Endothelial cell of umbilical vein (primary cell): ENCODE data around the gene CATSPERD. TPM values are rescaled to one million over a fixed set of nuclear protein-coding genes. Genes with fewer than 3 reads are reported as not detected.

Experiments used
- BruUV-seq: library from RNA; stranded (reverse); fragments of 400-500 nt; replicated peaks from 2 replicates; lab custom pipeline; 2021; lab: Mats Ljungman, UMichigan
- CTCF ChIA-PET: fragments of 300-600, 350-600 bp; sonication (Branson Sonifier 250); formaldehyde crosslinking; loops from one replicate; lab custom pipeline; 2021; ENCODE audit warnings: antibody characterized with exemption, inconsistent platforms; lab: Charles Lee
- POLR2A ChIA-PET: fragments of 300-600, 350-600 bp; sonication (Branson Sonifier 250); formaldehyde crosslinking; loops from one replicate; lab custom pipeline; 2021; ENCODE audit warnings: antibody characterized with exemption, inconsistent platforms; lab: Charles Lee
- DNase-seq: peaks from one replicate; pipeline ENCODE4 v3.0.0-alpha.2; 2011; ENCODE audit warnings: low read depth, low spot score
- FAIRE-seq: peaks from 2 replicates; lab custom pipeline; 2011; peaks lifted over from hg19 to GRCh38; lab: Jason Lieb, UNC
- H2AFZ ChIP-seq: 2 replicates; pipeline ENCODE4 v1.6.0; 2012; ENCODE audit warnings: low read depth, low read length, control low read depth, inconsistent platforms
- H3K27ac ChIP-seq: 2 replicates; pipeline ENCODE4 v1.5.1; 2011; ENCODE audit warnings: low read depth, mild to moderate bottlenecking, control low read depth, low read length, moderate library complexity; ENCODE audit not compliant: insufficient read depth
- H3K27me3 ChIP-seq, 2 experiments: 2 replicates each; pipeline versions ENCODE4 v1.6.0 to v1.6.1; 2011; ENCODE audit warnings: low read length in 2 of 2, mixed read lengths in 1 of 2; ENCODE audit not compliant: control insufficient read depth in 2 of 2, insufficient read depth in 2 of 2
- H3K36me3 ChIP-seq, 2 experiments: 2 replicates in 1 of 2; 3 replicates in 1 of 2; pipeline ENCODE4 v1.5.1; 2011; ENCODE audit warnings: low read length in 2 of 2, mild to moderate bottlenecking in 1 of 2, moderate library complexity in 1 of 2; ENCODE audit not compliant: control insufficient read depth in 2 of 2, insufficient read depth in 2 of 2; ENCODE audit errors: extremely low read depth in 1 of 2
- H3K4me1 ChIP-seq: 3 replicates; pipeline ENCODE4 v1.5.1; 2011; ENCODE audit warnings: mild to moderate bottlenecking, low read length; ENCODE audit not compliant: control insufficient read depth, insufficient read depth; ENCODE audit errors: extremely low read depth
- H3K4me2 ChIP-seq: 2 replicates; pipeline ENCODE4 v1.6.1; 2011; ENCODE audit warnings: low read length, control low read depth, mixed read lengths; ENCODE audit not compliant: insufficient read depth
- H3K4me3 ChIP-seq, 3 experiments: fragments of 200-600 bp in 1 of 3; sonication (generic), shearing (Covaris generic) in 1 of 3; replicated peaks in 1 of 3; 2 replicates each; pipeline ENCODE4 v1.5.1; 2011 to 2016; ENCODE audit warnings: control low read depth in 3 of 3, low read length in 3 of 3, mild to moderate bottlenecking in 2 of 3, inconsistent platforms in 1 of 3, low read depth in 1 of 3, moderate library complexity in 1 of 3; ENCODE audit not compliant: insufficient read depth in 1 of 3
- H3K79me2 ChIP-seq: 2 replicates; pipeline ENCODE4 v1.6.0; 2012; ENCODE audit warnings: low read length, inconsistent platforms; ENCODE audit not compliant: control insufficient read depth, insufficient read depth
- H3K9ac ChIP-seq: replicated peaks from 2 replicates; pipeline ENCODE3; 2011; ENCODE audit warnings: low read length, control low read depth; ENCODE audit not compliant: insufficient read depth; ENCODE audit errors: extremely low read depth
- H3K9me1 ChIP-seq: replicated peaks from 3 replicates; pipeline ENCODE4 v1.6.0; 2011; ENCODE audit warnings: mild to moderate bottlenecking, low read length; ENCODE audit not compliant: control insufficient read depth, insufficient read depth; ENCODE audit errors: extremely low read depth
- H3K9me3 ChIP-seq: replicated peaks from 2 replicates; pipeline ENCODE4 v1.5.1; 2012; ENCODE audit warnings: low read length, inconsistent platforms; ENCODE audit not compliant: control insufficient read depth, insufficient read depth
- H4K20me1 ChIP-seq: replicated peaks from 2 replicates; pipeline ENCODE3; 2011; ENCODE audit warnings: mild to moderate bottlenecking, low read length; ENCODE audit not compliant: control insufficient read depth, insufficient read depth; ENCODE audit errors: extremely low read depth
- EZH2 ChIP-seq: IDR thresholded peaks from 2 replicates; pipeline ENCODE4 v1.6.1; 2012; ENCODE audit warnings: borderline replicate concordance, low read depth, mild to moderate bottlenecking, moderate library complexity, low read length, inconsistent platforms; ENCODE audit not compliant: severe bottlenecking
- JUN ChIP-seq: IDR thresholded peaks from 2 replicates; pipeline ENCODE4 v1.6.1; 2011; ENCODE audit warnings: borderline replicate concordance, low read depth; ENCODE audit not compliant: insufficient read length, insufficient read depth
- POLR2A ChIP-seq: IDR thresholded peaks from 2 replicates; pipeline ENCODE4 v1.6.1; 2012; ENCODE audit warnings: low read depth, mild to moderate bottlenecking, control low read depth, low read length
- POLR2AphosphoS5 ChIP-seq: IDR thresholded peaks from 2 replicates; pipeline ENCODE4 v1.6.1; 2012; ENCODE audit warnings: low read depth, mild to moderate bottlenecking, control low read depth, low read length, moderate library complexity; ENCODE audit not compliant: insufficient read depth
- dilution Hi-C: fragments of 300-500 bp; cut with MboI; formaldehyde crosslinking; loops from one replicate; pipeline ENCODE4 v1.15.0; 2019; ENCODE audit warnings: low sequenced_read_pairs; ENCODE audit not compliant: extremely low pct_ligation_motif_present
- intact Hi-C: fragments of 100-400 bp; cut with micrococcal nuclease; formaldehyde crosslinking; loops from one replicate; pipeline ENCODE4 v1.10.0; 2022
- polyA plus RNA-seq, 4 experiments: library from polyadenylated mRNA; depleted of rRNA in 3 of 4; stranded (reverse) in 3 of 4; unstranded in 1 of 4; fragments of >200 nt; gene quantifications; 2 replicates each; pipeline versions ENCODE4 v1.2.1 to v1.2.3, GENCODE V29; 2011 to 2012; ENCODE audit warnings: missing spikeins in 1 of 4
- total RNA-seq: library from RNA; stranded (reverse); gene quantifications from 2 replicates; pipeline ENCODE4 v1.2.3, GENCODE V29; 2021
- TF ChIP-seq, protein P1 (sequence below), 2 donors: IDR thresholded peaks; 1 replicate in 1 of 2; 2 replicates in 1 of 2; pipeline ENCODE4 v1.5.1; 2011; ENCODE audit warnings: low read length in 2 of 2, mild to moderate bottlenecking in 2 of 2, moderate library complexity in 2 of 2, control low read depth in 1 of 2, inconsistent platforms in 1 of 2, low read depth in 1 of 2; ENCODE audit not compliant: insufficient read depth in 1 of 2; ENCODE audit errors: extremely low read depth in 1 of 2

Gene CATSPERD
- total and polyA plus RNA-seq, 2 donors (not counting 3 experiments of a cell fraction or from before 2014, with no cell fraction given) = not detected

DNA sequence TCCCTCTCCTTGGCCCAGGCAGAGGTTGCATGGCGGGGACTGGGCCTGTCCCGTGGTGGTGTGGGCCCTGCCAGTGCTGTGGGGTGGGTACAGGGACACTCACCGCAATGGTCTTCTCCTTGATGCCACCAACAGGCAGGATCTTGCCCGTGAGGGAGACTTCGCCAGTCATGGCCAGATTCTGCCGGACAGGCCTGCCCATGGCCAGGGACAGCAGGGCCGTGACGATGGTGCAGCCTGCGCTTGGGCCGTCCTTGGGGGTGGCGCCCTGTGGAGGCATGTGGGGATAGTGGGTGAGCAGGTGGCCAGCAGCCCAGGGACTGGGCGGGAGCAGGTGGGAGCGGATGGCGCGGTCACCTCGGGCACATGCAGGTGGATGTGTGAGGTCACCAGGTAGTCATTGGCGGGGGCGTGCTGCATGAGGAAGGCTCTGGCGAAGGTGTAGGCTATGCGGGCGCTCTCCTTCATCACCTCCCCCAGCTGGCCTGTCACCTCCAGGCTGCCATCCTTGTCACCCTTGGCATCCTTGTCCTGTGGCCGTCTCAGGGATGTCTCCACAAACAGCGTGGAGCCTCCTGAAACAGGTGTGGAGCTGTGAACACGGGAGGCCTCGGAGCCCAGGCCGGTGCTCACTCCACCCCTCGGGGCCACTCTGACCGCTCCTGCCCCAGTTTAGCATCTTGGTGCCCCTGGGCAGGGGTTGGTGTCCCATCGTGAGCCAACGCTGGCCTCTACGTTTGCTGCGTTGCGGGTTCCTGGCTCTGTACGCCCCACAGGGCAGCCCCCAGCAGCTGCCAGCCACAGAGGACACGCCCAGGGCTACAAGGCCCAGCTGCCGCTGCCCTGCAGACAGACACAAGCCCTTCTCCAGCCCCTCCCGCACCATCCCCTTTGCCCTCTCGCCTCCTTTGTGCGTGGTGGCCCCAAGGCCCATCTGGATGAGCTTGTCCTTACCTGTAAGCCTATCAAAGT lies 27.0 kb upstream of the CATSPERD start:
- intact Hi-C loops (no loop called here), dilution Hi-C loops (no loop called here)
- Histone ChIP-seq H3K79me2 (peaks cover 52% of the 10 kb centered on the region), H2AFZ (no peak overlapping the region), H3K4me2 (no peak overlapping the region), H3K9ac (no peak overlapping the region), H3K36me3 (peaks cover 8 to 45% of the 10 kb centered on the region in 2 experiments), H3K27ac (no peak overlapping the region), H3K4me1 (peaks cover 8% of the 10 kb centered on the region), H3K9me3 (no peaks in the 10 kb centered on the region), H4K20me1 (no peaks in the 10 kb centered on the region), H3K4me3 (no peak overlapping the region), H3K27me3 (no peaks in the 10 kb centered on the region), H3K9me1 (no peaks in the 10 kb centered on the region)
- no peak for DNase-seq
- ChIA-PET POLR2A (no interaction called here), CTCF (no interaction called here)
- no peak for TF ChIP-seq JUN
- no peak for TF ChIP-seq POLR2AphosphoS5
- TF ChIP-seq, protein P1, sequence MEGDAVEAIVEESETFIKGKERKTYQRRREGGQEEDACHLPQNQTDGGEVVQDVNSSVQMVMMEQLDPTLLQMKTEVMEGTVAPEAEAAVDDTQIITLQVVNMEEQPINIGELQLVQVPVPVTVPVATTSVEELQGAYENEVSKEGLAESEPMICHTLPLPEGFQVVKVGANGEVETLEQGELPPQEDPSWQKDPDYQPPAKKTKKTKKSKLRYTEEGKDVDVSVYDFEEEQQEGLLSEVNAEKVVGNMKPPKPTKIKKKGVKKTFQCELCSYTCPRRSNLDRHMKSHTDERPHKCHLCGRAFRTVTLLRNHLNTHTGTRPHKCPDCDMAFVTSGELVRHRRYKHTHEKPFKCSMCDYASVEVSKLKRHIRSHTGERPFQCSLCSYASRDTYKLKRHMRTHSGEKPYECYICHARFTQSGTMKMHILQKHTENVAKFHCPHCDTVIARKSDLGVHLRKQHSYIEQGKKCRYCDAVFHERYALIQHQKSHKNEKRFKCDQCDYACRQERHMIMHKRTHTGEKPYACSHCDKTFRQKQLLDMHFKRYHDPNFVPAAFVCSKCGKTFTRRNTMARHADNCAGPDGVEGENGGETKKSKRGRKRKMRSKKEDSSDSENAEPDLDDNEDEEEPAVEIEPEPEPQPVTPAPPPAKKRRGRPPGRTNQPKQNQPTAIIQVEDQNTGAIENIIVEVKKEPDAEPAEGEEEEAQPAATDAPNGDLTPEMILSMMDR (IDR thresholded peaks at IDR 0.05; ENCODE audit: extremely low read depth in 1 of 2, insufficient read depth in 1 of 2, low read depth in 1 of 2, low read length in 2 of 2) = no peak
- TF ChIP-seq POLR2A = peak; percentile 45
- TF ChIP-seq EZH2 = no peak
- FAIRE-seq = no peak
- no TSS peak for BruUV-seq
